Putamen (tissue), 1 donor: ENCODE data around the gene MLLT1.

ENCODE experiments used
- DNase-seq: peaks from one replicate; pipeline ENCODE4 v3.0.0-alpha.2; 2016; ENCODE audit warnings: low spot score

The MLLT1 gene

GRCh38 chr19:6221878-6222746 is 57.7 kb downstream of the MLLT1 start:
- DNase-seq, result no peak

DNA sequence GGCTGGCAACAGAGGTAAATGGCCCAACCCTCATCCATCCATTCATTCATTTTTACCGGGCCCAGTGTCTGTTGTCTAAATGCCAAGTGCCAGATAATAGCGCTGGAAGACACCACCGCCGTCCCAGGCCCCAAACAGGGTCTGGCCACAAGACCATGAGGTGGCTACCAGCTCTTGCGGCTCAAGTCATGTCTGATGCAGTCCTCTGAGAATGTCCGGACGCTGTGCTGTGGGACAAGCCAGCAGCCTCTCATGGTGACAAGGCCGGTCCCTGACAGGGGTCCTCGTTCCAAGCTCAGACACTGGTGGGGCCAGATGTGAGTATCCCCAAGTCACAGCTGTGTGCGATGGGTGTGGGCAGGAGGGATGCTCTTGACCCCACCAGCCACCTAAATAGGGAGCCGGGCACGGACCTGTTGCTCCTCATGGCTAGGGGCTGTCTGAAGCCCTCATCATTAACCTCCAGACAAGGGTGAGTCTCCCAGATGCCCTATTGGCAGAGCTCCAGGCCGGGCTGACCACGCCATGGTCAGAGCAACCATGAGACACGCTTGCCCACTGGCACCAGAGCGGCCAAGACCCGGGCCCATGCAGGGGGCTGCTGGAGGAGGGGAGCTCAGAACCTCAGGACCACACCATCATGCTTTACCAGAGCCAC is 58.4 kb downstream of the MLLT1 start:
- DNase-seq, result no peak

DNA sequence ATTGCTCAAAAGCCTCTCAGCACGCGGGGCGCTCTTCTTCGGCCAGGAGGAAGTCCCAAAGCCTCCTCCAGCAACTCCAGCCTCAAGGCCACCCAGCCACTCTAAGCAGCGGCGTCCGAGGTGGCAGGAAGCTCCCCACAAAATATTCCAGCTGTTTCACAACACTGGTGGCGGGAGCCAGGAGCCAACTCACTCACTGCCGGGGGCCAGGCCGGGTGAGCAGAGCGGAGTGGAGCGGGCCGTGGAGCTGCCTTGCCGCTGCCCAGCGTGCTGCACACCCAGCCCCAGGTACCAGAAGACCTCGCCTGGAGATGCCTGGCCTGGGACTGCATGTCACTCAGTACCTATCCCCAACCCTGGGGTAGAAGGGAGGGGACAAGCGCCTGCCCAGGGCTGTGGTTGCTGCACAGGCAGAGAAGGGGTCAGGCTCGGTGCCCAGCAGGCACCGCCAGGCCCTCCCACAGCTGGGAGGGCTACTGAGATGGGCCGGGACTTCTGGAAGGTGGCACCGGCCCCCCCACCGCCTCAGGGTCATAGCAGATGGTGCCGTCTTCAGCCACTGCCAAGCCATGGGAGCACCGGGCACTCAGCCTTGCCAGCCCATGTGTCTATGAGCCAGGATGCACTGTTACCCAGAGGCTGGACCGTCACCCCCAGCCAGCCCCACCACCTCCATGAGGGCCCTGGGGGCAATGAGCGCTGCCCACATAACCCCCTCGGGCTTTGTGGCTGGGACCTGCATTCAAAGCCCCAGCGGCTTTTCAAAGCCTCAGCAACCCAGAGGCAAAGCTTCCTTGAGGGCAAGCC is 59.2 kb downstream of the MLLT1 start:
- DNase-seq, result no peak

- no peak for DNase-seq
These were observed 60.0 kb downstream of the MLLT1 start for GRCh38 chr19:6219586-6220290.

DNA sequence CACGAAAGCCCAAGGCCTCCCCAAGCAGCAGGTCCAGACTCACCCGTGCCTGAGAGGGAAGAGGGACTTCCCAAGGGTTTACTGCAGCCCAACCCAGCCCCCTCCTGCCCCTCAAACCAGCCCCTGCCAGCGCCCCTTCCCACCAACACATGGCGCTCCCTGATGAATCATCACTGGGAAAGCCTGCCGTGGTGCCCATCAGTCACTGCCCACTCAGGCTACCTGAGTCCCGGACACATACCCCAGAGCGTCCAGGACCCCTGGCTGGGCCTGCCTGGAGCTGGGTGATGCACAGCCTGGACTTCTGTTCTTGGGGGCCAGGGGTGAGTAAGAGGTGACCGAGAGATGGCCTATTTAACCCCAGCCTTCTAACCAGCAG is 60.6 kb downstream of the MLLT1 start:
- no peak for DNase-seq

DNA sequence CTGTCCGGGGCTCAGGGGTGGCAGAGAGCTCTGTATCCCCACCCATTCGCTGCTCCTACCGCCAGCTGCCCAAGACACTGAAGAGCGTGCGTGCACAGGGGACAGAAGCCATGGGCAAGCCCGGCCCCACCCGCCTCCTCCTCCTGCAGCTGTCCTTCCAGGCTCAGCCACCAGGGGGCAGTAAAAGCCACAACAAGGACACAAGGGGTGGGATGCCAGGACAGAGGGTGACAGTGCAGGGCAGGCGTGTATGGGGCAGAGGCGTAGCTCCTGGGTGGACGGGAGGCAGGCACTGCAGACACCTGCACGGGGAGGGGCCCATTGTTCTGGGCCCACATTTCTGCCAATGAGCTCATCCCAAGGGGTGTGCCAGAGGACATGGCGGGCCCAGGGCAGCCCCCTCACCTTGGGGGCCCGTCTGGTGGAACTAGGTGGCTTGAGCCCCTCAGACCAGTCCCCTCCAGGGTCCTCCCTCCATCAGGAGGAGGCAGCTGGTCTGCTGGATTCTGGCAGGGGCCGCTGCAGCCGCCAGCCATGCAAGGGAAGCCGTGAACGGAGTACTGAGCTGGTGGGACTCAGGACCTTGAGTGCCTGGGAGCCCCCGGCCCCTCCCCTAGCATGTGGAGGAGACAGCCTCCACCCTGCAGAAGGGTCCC is 61.2 kb downstream of the MLLT1 start:
- peak; percentile 81 for DNase-seq

GRCh38 chr19:6217752-6218334 is 61.9 kb downstream of the MLLT1 start:
- DNase-seq, result no peak

- DNase-seq, result no peak
These were observed 62.6 kb downstream of the MLLT1 start for GRCh38 chr19:6216996-6217751.

GRCh38 chr19:6216236-6216995 is 63.4 kb downstream of the MLLT1 start:
- no peak for DNase-seq

DNA sequence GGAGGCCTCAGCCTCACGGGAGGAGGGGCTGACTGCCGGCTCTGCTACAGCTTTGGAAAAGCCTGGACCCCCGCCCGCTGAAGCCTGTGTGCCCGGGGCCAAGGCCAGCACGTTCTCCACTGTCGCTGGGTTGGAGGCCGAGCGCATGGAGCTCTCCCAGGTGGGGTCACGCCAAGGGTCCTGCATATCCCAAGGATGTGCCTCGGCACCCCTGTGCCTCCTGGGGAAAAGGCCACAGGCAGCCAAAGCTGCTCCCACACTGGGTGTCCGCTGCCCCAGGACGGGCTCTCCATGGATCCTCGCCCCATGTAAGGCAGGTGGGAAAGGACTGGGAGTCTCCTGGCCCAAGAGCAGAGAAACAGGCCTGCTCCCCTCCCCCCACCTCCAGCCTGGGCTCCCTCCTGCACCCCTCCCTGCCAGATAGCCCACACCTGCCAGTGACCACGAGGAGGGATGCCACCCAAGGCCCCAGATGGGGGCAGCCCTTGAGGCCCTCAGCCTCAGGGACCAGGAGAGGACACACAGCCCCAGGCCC is 64.0 kb downstream of the MLLT1 start:
- DNase-seq, result no peak

GRCh38 chr19:6214881-6215541 is 64.8 kb downstream of the MLLT1 start:
- no peak for DNase-seq

- DNase-seq, result no peak
These were observed 65.8 kb downstream of the MLLT1 start for GRCh38 chr19:6213696-6214641.

- no peak for DNase-seq
These were observed 66.5 kb downstream of the MLLT1 start for GRCh38 chr19:6213266-6213595.

- DNase-seq, result no peak
These were observed 67.1 kb downstream of the MLLT1 start for GRCh38 chr19:6212403-6213265.

GRCh38 chr19:6211632-6212402 is 68.0 kb downstream of the MLLT1 start:
- DNase-seq, result no peak
